Kasumi-1 (cell line): ENCODE results near the gene KCNA5.

Experiments
- DNase-seq, 2 experiments: peaks; one replicate each; lab custom pipeline; 2025; lab: John Stamatoyannopoulos, UW

KCNA5 gene

GRCh38 chr12:5043589-5044419 is at the start of gene KCNA5:
TSS of gene KCNA5 (plus strand) at chr12:5043879. CDS start at chr12:5044148, 269 bp downstream.
- no peak for DNase-seq

GRCh38 chr12:4994622-4995021 is 49.1 kb upstream of the KCNA5 start:
- DNase-seq: no peak

GRCh38 chr12:4996714-4997113 is 47.0 kb upstream of the KCNA5 start:
- DNase-seq: no peak

- DNase-seq: no peak
Observed at GRCh38 chr12:4997939-4998338, 45.7 kb upstream of the KCNA5 start.

- no peak for DNase-seq
Observed at GRCh38 chr12:5000204-5000603, 43.5 kb upstream of the KCNA5 start.

GRCh38 chr12:5000658-5001385 is 42.9 kb upstream of the KCNA5 start:
- no peak for DNase-seq

- peak; percentile 4 to 10 for DNase-seq
Observed at GRCh38 chr12:5003025-5003666, 40.5 kb upstream of the KCNA5 start.

GRCh38 chr12:5008661-5009060 is 35.0 kb upstream of the KCNA5 start:
- DNase-seq: no peak

GRCh38 chr12:5010151-5010550 is 33.5 kb upstream of the KCNA5 start:
- DNase-seq: no peak

- DNase-seq: no peak
Observed at GRCh38 chr12:5012337-5012736, 31.3 kb upstream of the KCNA5 start.

GRCh38 chr12:5013266-5013730 is 30.4 kb upstream of the KCNA5 start:
- DNase-seq: no peak

GRCh38 chr12:5014269-5014668 is 29.4 kb upstream of the KCNA5 start:
- DNase-seq: no peak

GRCh38 chr12:5015711-5016492 is 27.8 kb upstream of the KCNA5 start:
- DNase-seq: no peak

GRCh38 chr12:5016526-5016925 is 27.2 kb upstream of the KCNA5 start:
- DNase-seq: no peak

GRCh38 chr12:5017638-5018348 is 25.9 kb upstream of the KCNA5 start:
- no peak for DNase-seq

- no peak for DNase-seq
Observed at GRCh38 chr12:5018677-5019076, 25.0 kb upstream of the KCNA5 start.

GRCh38 chr12:5022025-5022424 is 21.7 kb upstream of the KCNA5 start:
- no peak for DNase-seq

GRCh38 chr12:5022465-5023061 is 21.1 kb upstream of the KCNA5 start:
- peak in 1 of 2 experiments; percentile 0 for DNase-seq

- no peak for DNase-seq
Observed at GRCh38 chr12:5023842-5024241, 19.8 kb upstream of the KCNA5 start.

GRCh38 chr12:5026342-5026938 is 17.2 kb upstream of the KCNA5 start:
- no peak for DNase-seq
